HEK293 (cell line): ENCODE data around the gene TMEM100.

Source experiments
- CTCF ChIA-PET: fragments of 350-600 bp; formaldehyde crosslinking; extraction: SDS; loops from one replicate; lab custom pipeline; 2021; ENCODE audit warnings: antibody characterized with exemption; lab: Yijun Ruan, JAX
- POLR2A ChIA-PET: fragments of 300-600 bp; formaldehyde crosslinking; extraction: SDS; loops from one replicate; lab custom pipeline; 2020; ENCODE audit warnings: antibody characterized with exemption, inconsistent platforms; lab: Yijun Ruan, JAX
- H3K27ac ChIP-seq: fragments of 200-500 bp; sonication (Bioruptor generic); 2 replicates; pipeline ENCODE4 v1.5.1; 2014; ENCODE audit warnings: low read depth, low read length, control low read depth, inconsistent platforms; ENCODE audit errors: extremely low read depth
- H3K36me3 ChIP-seq, 2 experiments: fragments of 200-500 bp in 1 of 2; sonication (Bioruptor generic) in 1 of 2; 1 replicate in 1 of 2; 2 replicates in 1 of 2; pipeline ENCODE4 v1.5.1; 2014 to 2017; ENCODE audit warnings: inconsistent platforms in 2 of 2, low read length in 2 of 2; ENCODE audit not compliant: control insufficient read depth in 2 of 2, insufficient read depth in 1 of 2
- H3K4me1 ChIP-seq: fragments of 200-500 bp; sonication (Bioruptor generic); 2 replicates; pipeline ENCODE4 v1.5.1; 2014; ENCODE audit warnings: mild to moderate bottlenecking, low read length, inconsistent platforms; ENCODE audit not compliant: control insufficient read depth, insufficient read depth
- H3K4me3 ChIP-seq: 2 replicates; pipeline ENCODE4 v1.5.1; 2011; ENCODE audit warnings: low read depth, mild to moderate bottlenecking, control low read depth, low read length, moderate library complexity
- H3K9me3 ChIP-seq: fragments of 200-500 bp; sonication (Bioruptor generic); 2 replicates; pipeline ENCODE4 v1.5.1; 2014; ENCODE audit warnings: low read depth, low read length, inconsistent platforms; ENCODE audit not compliant: control insufficient read depth, insufficient read depth
- EGR2 ChIP-seq: fragments of 450-650 bp; formaldehyde crosslinking; IDR thresholded peaks from 2 replicates; pipeline ENCODE4 v1.5.1; 2016; ENCODE audit warnings: low read depth, missing biosample characterization, missing genetic modification characterization
- FEZF1 ChIP-seq: fragments of 450-650 bp; formaldehyde crosslinking; IDR thresholded peaks from 2 replicates; pipeline ENCODE4 v1.5.1; 2016; ENCODE audit warnings: missing biosample characterization, missing genetic modification characterization
- HOXA7 ChIP-seq: sonication (generic); formaldehyde crosslinking; IDR thresholded peaks from 2 replicates; pipeline ENCODE4 v1.8.1; 2022; ENCODE audit warnings: missing genetic modification reagents, borderline replicate concordance
- KLF1 ChIP-seq: fragments of 450-650 bp; formaldehyde crosslinking; IDR thresholded peaks from 2 replicates; pipeline ENCODE4 v1.5.1; 2016; ENCODE audit warnings: missing biosample characterization, missing genetic modification characterization
- TCF7L2 ChIP-seq: IDR thresholded peaks from 2 replicates; pipeline ENCODE4 v1.6.1; 2011; ENCODE audit warnings: low read depth, mild to moderate bottlenecking, inconsistent platforms, low read length, moderate library complexity, borderline replicate concordance
- TRIM28 ChIP-seq: IDR thresholded peaks from 2 replicates; pipeline ENCODE4 v1.6.1; 2011; ENCODE audit warnings: low read length, control low read depth, borderline replicate concordance
- ZEB2 ChIP-seq: fragments of 450-650 bp; formaldehyde crosslinking; IDR thresholded peaks from 2 replicates; pipeline ENCODE4 v1.5.1; 2016; ENCODE audit warnings: missing biosample characterization, missing genetic modification characterization
- ZNF155 ChIP-seq: fragments of 450-650 bp; formaldehyde crosslinking; IDR thresholded peaks from 2 replicates; pipeline ENCODE4 v1.5.1; 2016; ENCODE audit warnings: missing biosample characterization, missing genetic modification characterization
- ZNF48 ChIP-seq: fragments of 450-650 bp; formaldehyde crosslinking; IDR thresholded peaks from 2 replicates; pipeline ENCODE4 v1.5.1; 2016; ENCODE audit warnings: missing biosample characterization, missing genetic modification characterization
- ZNF514 ChIP-seq: fragments of 450-650 bp; formaldehyde crosslinking; IDR thresholded peaks from 2 replicates; pipeline ENCODE4 v1.5.1; 2016; ENCODE audit warnings: missing biosample characterization, missing genetic modification characterization
- ZNF626 ChIP-seq: fragments of 450-650 bp; sonication (Bioruptor Pico); formaldehyde crosslinking; IDR thresholded peaks from 2 replicates; pipeline ENCODE4 v1.5.1; 2018; ENCODE audit warnings: missing biosample characterization, missing genetic modification characterization, inconsistent platforms
- ZNF776 ChIP-seq: fragments of 450-650 bp; formaldehyde crosslinking; IDR thresholded peaks from 2 replicates; pipeline ENCODE4 v1.5.0; 2017; ENCODE audit warnings: missing biosample characterization, missing genetic modification characterization, borderline replicate concordance
- ZNF792 ChIP-seq: fragments of 450-650 bp; formaldehyde crosslinking; IDR thresholded peaks from 2 replicates; pipeline ENCODE4 v1.5.1; 2016; ENCODE audit warnings: missing biosample characterization, missing genetic modification characterization
- TF ChIP-seq, protein P1 (sequence below): fragments of 450-650 bp; formaldehyde crosslinking; conservative IDR thresholded peaks from 2 replicates; pipeline ENCODE4 v1.5.1; 2016; ENCODE audit warnings: low read depth, missing biosample characterization, missing genetic modification characterization
- TF ChIP-seq, protein P2 (sequence below): fragments of 450-650 bp; formaldehyde crosslinking; optimal IDR thresholded peaks from 2 replicates; pipeline ENCODE3; 2016; ENCODE audit warnings: missing biosample characterization, mild to moderate bottlenecking, missing genetic modification characterization
- TF ChIP-seq, protein P3 (sequence below): fragments of 450-650 bp; formaldehyde crosslinking; IDR thresholded peaks from 2 replicates; pipeline ENCODE4 v1.5.1; 2017; ENCODE audit warnings: missing biosample characterization, missing genetic modification characterization
- TF ChIP-seq, protein P4 (sequence below): fragments of 450-650 bp; formaldehyde crosslinking; IDR thresholded peaks from 2 replicates; pipeline ENCODE4 v1.5.1; 2017; ENCODE audit warnings: missing biosample characterization, mild to moderate bottlenecking, missing genetic modification characterization, moderate library complexity

Gene TMEM100

DNA sequence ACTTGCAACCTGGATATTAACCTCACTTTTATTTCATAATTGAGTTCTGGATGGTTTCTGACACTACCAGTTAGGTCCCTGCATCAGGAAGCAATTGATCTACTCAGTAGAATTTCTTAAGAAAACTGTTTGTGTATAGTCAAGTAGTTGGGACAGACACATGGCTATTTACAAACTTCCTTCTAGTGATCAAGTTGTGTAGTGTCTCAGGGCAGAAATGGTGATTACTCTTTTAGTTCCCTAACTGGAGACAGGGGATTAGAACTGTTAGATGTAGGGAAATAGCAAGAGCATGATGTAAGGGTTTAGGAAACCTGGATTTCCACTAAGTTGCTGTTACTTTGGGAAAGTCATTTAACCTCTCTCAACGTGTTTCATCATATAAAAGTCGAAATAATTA, 30.4 kb downstream of the TMEM100 start (continued):
- TF ChIP-seq ZEB2 (tag by site-specific recombination) (no peak), ZNF626 (tag by site-specific recombination) (no peak), ZNF48 (tag by site-specific recombination) (no peak), FEZF1 (tag by site-specific recombination) (no peak), ZNF776 (tag by site-specific recombination) (no peak), ZNF514 (tag by site-specific recombination) (no peak)
- TF ChIP-seq, protein P1, sequence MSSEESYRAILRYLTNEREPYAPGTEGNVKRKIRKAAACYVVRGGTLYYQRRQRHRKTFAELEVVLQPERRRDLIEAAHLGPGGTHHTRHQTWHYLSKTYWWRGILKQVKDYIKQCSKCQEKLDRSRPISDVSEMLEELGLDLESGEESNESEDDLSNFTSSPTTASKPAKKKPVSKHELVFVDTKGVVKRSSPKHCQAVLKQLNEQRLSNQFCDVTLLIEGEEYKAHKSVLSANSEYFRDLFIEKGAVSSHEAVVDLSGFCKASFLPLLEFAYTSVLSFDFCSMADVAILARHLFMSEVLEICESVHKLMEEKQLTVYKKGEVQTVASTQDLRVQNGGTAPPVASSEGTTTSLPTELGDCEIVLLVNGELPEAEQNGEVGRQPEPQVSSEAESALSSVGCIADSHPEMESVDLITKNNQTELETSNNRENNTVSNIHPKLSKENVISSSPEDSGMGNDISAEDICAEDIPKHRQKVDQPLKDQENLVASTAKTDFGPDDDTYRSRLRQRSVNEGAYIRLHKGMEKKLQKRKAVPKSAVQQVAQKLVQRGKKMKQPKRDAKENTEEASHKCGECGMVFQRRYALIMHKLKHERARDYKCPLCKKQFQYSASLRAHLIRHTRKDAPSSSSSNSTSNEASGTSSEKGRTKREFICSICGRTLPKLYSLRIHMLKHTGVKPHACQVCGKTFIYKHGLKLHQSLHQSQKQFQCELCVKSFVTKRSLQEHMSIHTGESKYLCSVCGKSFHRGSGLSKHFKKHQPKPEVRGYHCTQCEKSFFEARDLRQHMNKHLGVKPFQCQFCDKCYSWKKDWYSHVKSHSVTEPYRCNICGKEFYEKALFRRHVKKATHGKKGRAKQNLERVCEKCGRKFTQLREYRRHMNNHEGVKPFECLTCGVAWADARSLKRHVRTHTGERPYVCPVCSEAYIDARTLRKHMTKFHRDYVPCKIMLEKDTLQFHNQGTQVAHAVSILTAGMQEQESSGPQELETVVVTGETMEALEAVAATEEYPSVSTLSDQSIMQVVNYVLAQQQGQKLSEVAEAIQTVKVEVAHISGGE (tag by site-specific recombination): no peak
- TF ChIP-seq, protein P2, sequence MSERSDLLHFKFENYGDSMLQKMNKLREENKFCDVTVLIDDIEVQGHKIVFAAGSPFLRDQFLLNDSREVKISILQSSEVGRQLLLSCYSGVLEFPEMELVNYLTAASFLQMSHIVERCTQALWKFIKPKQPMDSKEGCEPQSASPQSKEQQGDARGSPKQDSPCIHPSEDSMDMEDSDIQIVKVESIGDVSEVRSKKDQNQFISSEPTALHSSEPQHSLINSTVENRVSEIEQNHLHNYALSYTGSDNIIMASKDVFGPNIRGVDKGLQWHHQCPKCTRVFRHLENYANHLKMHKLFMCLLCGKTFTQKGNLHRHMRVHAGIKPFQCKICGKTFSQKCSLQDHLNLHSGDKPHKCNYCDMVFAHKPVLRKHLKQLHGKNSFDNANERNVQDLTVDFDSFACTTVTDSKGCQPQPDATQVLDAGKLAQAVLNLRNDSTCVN: no peak

DNA sequence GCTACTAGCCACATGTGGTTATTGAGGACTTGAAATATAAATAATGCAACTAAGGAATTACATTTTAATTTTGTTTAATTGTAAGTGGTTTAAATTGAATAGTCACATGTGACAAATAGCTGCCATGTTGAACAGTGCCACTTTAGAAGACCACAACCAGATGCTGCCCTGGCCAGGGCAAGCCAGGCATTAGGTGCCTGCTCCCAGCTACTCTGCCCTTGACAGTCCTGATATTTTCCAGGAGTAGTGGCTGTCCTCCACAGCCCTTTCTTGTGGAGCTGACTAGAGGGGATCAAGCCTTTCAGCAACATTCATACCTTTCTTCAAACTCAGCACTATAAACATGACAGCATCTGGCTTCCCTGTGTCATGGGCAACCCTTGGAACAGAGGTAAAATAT, 31.0 kb downstream of the TMEM100 start:
- POLR2A ChIA-PET: no interaction called here
- Histone ChIP-seq H3K9me3 (no peaks in the 10 kb centered on the region), H3K27ac (no peak overlapping the region), H3K4me3 (no peak overlapping the region), H3K36me3 (no peaks in the 10 kb centered on the region), H3K4me1 (peaks cover 10% of the 10 kb centered on the region)
- CTCF ChIA-PET: interaction anchor here (0.6 to 1.9 kb wide), 8 partner anchors 8 to 213 kb away, joined by 3 to 5 read pairs (median 4); no protein-coding TSS in a partner anchor
- TF ChIP-seq KLF1 (tag by site-specific recombination) (no peak), ZNF155 (tag by site-specific recombination) (no peak), ZNF792 (tag by site-specific recombination) (no peak), TRIM28 (no peak), HOXA7 (CRISPR knock-in tag) (no peak)
- TF ChIP-seq, protein P3, sequence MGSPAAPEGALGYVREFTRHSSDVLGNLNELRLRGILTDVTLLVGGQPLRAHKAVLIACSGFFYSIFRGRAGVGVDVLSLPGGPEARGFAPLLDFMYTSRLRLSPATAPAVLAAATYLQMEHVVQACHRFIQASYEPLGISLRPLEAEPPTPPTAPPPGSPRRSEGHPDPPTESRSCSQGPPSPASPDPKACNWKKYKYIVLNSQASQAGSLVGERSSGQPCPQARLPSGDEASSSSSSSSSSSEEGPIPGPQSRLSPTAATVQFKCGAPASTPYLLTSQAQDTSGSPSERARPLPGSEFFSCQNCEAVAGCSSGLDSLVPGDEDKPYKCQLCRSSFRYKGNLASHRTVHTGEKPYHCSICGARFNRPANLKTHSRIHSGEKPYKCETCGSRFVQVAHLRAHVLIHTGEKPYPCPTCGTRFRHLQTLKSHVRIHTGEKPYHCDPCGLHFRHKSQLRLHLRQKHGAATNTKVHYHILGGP (tag by site-specific recombination): no peak

DNA sequence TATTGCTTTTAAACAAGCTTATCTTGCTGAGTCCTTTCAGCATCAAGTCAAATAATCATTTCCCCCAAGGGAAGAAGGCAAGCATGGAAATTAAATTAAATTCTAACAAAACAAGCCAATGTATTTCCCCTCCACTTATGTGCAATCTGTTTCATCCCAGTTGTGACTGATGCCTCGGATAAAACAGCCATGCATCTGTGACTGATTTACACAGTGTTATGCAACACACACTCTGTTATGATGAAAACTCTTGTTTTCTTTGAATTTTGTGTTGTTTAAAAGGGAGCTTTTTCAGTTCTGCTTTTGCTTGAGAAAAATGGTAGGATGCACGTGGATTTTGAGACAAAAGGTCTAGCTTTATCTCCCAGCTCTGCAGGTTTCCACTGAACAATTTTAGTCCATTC, 32.6 kb downstream of the TMEM100 start:
- H3K4me3 ChIP-seq: no peak overlapping the region
- H3K9me3 ChIP-seq: no peaks in the 10 kb centered on the region
- H3K27ac ChIP-seq: peak overlapping the region; percentile 27; the same call in 1 of the 2 replicates
- TF ChIP-seq, protein P4, sequence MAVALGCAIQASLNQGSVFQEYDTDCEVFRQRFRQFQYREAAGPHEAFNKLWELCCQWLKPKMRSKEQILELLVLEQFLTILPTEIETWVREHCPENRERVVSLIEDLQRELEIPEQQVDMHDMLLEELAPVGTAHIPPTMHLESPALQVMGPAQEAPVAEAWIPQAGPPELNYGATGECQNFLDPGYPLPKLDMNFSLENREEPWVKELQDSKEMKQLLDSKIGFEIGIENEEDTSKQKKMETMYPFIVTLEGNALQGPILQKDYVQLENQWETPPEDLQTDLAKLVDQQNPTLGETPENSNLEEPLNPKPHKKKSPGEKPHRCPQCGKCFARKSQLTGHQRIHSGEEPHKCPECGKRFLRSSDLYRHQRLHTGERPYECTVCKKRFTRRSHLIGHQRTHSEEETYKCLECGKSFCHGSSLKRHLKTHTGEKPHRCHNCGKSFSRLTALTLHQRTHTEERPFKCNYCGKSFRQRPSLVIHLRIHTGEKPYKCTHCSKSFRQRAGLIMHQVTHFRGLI: no peak
- TF ChIP-seq TRIM28 (peak; percentile 56; the same call in 1 of the 2 replicates), EGR2 (tag by site-specific recombination) (no peak), TCF7L2 (peak; percentile 65; the same call in 1 of the 2 replicates), ZNF776 (tag by site-specific recombination) (no peak)
- CTCF ChIA-PET: interaction anchor here (0.5 to 2.6 kb wide), 7 partner anchors 22 to 163 kb away, joined by 3 to 9 read pairs (median 5); partner anchors contain the start of gene TMEM100
- peaks cover 10% of the 10 kb centered on the region for H3K4me1 ChIP-seq
- H3K36me3 ChIP-seq: no peaks in the 10 kb centered on the region
- POLR2A ChIA-PET: interaction anchor here (1.1 kb wide), 1 partner anchor 26 kb away, joined by 3 read pairs; no protein-coding TSS in a partner anchor
